ENCODE results near the gene SCGN.

Gene SCGN, protein sequence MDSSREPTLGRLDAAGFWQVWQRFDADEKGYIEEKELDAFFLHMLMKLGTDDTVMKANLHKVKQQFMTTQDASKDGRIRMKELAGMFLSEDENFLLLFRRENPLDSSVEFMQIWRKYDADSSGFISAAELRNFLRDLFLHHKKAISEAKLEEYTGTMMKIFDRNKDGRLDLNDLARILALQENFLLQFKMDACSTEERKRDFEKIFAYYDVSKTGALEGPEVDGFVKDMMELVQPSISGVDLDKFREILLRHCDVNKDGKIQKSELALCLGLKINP

DNA sequence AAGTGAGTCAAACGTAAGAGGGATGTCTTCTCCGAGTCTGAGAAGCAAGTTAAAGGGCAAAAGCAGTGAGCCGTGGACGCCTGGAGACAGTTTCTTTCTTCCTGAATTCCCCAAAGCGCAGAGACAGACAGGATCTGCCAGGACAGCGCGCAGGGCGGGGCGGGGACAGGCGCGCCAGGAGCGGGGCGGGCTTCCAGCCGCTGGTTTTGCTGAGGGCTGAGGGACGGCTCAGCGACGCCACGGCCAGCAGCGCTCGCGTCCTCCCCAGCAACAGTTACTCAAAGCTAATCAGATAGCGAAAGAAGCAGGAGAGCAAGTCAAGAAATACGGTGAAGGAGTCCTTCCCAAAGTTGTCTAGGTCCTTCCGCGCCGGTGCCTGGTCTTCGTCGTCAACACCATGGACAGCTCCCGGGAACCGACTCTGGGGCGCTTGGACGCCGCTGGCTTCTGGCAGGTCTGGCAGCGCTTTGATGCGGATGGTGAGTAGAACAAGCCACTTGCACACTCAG, at the start of gene SCGN:
Gene SCGN, plus strand, starts transcription at position 209 of the 509 bp plus-strand sequence. Its CDS starts 189 bp downstream, at position 398.
- peak; percentile 14 for DNase-seq (ENCODE audit: low spot score)

DNA sequence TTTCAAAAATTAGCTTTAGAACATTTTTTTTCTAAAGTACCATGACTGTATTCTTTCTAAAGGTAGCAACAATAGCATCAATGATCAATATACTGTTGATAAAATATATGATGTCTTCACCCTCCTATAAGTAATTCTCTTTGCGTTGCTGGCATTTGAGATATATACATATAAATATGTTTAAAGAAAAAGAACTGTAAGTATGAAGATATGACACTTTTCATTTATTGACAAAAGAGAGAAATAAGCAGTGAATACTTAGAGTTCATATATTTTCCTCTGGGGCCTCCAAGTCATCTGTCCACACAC, 49.4 kb upstream of the SCGN start:
- no peak for DNase-seq (ENCODE audit: low spot score)

GRCh38 chr6:25603251-25603650, 48.8 kb upstream of the SCGN start:
- no peak for DNase-seq (ENCODE audit: low spot score)

- DNase-seq (ENCODE audit: low spot score) = no peak
These were observed 45.9 kb upstream of the SCGN start for GRCh38 chr6:25606151-25606550.

GRCh38 chr6:25608558-25609174, 43.3 kb upstream of the SCGN start:
- no peak for DNase-seq (ENCODE audit: low spot score)

DNA sequence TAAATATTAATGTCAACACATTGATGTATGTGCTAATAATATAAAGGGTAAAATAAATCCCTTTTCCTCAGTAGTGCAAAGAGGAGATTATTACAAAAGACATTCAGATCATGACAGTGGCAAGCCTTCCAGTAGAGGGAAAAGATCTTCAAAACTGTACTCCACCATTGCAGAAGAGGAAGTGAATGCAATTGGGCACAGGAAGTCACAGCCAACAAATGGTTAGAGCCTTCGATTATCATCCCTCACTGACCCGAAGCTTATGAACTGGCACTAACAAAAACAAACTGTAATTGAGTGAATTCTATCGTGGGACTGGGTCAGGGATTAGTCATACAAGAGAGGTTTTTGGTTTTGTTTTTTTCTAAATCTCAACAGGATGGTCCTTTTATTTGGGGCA, 39.3 kb upstream of the SCGN start:
- DNase-seq (ENCODE audit: low spot score) = no peak

DNA sequence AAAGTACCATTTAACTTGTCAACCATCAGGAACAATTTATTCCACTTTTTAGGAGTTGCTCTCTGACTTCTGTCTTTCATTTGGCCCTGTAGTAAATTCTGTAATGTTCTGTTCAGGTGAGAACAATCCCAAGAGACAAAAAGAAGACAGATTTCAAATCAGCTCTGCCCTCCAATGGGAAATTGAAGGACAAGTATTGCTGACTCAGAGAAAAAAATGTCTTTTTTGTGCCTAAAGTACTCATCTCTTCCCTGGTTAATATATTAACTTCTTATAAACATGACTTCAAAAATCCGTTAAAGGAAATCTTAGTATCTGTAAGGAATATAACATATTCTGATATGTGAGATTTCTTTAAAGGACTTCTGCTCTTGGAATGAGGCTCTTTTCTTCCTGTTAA, 38.6 kb upstream of the SCGN start:
- no peak for DNase-seq (ENCODE audit: low spot score)

GRCh38 chr6:25614052-25614451, 38.0 kb upstream of the SCGN start:
- no peak for DNase-seq (ENCODE audit: low spot score)

DNA sequence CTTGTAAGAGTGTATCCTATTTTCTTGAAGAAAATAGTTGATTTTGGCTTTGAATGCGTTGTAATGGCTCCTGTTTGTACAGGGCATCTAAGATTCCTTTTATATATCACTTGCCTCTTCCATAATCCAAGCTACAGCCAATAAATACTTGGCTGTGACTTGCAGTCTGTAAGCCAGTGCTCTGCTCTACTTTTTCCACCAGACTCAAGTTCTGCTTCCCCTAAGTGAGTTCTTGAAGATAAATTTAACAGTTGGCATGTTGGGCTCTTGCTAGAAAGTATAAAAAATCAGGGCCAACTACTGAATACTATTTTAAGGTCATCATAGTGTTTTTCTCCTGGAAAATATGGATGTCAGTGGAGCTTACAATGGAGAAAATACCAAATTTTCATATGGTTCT, 36.5 kb upstream of the SCGN start:
- DNase-seq (ENCODE audit: low spot score) = no peak

DNA sequence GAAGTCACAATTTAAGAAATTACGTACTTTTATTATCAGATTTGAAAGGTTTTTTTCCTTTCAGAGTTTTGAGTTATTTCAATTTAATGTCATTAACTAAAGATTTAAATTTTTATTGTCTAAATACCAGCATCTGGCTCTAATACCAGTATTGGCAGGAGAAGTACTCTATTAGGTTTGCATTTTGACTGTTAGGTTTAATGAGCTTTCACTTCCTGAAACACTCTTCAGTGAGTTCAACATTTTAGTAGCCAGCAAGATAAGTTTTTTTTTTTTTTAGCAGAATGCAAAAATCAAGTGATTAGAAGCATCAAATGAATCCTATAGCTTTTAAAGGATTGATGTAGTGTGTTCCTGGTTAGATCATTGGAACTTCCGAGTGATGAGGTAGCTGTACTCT, 34.0 kb upstream of the SCGN start:
- no peak for DNase-seq (ENCODE audit: low spot score)

GRCh38 chr6:25619217-25619616, 32.8 kb upstream of the SCGN start:
- DNase-seq (ENCODE audit: low spot score) = no peak

DNA sequence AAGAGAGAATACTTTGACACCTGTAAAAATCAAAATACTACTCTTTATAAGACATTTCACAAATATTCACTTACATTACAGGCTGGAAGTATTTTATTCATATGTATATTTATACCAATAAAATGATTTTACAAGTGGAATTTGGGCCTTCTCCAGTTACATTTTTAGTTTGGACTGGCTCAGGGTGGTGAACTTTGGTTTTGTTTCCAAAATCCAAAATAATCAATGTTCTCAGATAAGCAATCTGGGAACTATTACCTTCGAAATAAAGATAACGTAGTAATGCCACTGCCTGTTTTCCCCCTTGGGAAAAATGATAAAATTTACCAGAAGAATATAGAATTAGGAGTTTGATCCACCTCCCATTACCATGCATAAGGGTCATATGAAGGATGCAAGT, 31.6 kb upstream of the SCGN start:
- no peak for DNase-seq (ENCODE audit: low spot score)

- DNase-seq (ENCODE audit: low spot score) = no peak
These were observed 28.9 kb upstream of the SCGN start for GRCh38 chr6:25623065-25623464.

- DNase-seq (ENCODE audit: low spot score) = no peak
These were observed 28.1 kb upstream of the SCGN start for GRCh38 chr6:25623879-25624278.

DNA sequence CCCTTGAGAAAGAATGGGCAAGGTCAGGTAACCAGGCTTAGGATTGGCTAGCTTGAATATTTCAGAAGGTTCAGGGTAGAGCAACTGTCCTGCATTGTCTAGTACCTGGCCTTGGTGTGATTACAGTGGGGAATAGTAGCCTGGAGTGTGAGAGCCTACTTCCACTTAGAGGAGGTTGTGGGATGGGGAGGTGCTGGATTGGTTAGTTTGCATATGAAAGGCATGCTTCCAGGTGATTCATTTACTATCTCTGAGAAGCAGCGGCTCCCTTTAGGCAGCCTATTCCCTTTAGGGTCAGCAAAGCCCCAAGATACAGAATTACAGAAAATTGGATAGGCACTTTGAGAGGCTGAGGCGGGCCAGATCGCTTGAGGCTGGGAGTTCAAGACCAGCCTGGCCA, 25.0 kb upstream of the SCGN start:
- DNase-seq (ENCODE audit: low spot score) = no peak

- no peak for DNase-seq (ENCODE audit: low spot score)
These were observed 23.4 kb upstream of the SCGN start for GRCh38 chr6:25628471-25629197.

DNA sequence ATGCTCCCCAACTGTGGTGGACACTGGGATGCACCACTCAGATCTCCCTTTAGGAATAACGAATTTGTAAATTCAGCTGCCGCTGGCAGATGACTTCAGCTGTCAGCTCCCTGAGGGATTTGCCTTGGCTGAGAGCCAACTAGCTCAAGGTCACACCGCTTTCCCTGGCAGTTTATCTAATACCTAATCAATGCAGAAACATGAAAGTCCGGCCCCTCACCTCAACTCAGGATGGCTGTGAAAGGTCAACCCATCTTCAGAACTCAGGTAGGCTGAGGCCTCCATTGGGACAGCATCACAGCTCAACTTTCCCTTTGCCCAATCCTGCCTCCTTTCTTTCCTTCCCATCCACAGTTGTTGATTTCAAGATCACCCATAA, 22.8 kb upstream of the SCGN start:
- DNase-seq (ENCODE audit: low spot score) = no peak

GRCh38 chr6:25630508-25631278, 21.3 kb upstream of the SCGN start:
- DNase-seq (ENCODE audit: low spot score) = no peak

DNA sequence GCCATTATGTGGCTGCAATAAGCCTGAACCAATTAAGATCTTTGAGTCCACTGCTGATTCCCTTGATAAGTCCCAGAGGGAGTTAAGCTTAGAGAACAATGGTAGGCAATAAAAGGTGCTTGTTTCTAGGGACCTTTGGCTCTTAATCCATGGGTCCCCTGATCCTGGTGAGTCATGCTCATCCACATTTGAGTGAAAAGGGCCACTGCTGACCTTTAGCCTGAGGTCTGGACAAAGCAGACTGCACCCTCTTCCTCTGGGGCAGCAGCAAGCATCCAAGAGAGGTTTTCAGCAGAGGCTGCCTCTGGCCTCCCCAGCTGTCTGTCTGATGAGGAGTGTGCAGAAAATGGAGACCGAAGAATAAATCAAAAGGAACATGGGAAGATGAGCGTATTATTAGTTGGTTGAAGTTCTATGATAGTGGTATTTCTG, 16.1 kb upstream of the SCGN start:
- no peak for DNase-seq (ENCODE audit: low spot score)

DNA sequence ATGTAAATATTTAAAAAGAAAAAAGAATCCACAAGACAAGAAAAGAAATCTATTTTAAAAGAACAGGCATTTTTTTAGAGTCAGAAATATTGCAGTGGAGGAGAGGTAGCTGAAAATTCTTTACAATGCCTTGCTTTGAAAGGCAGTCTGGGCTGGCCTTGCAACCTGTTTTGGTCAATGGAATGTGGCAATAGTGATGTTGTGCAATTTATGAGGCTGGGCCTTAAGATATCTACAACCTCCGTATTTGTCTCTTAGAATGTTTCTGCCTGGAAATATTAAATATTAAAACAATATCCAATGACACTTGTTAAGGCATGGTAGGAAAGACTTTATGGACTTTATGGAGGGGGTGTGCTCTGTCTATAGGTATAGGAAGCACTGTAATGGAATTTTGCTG, 14.8 kb upstream of the SCGN start:
- no peak for DNase-seq (ENCODE audit: low spot score)

- no peak for DNase-seq (ENCODE audit: low spot score)
These were observed 14.0 kb upstream of the SCGN start for GRCh38 chr6:25637960-25638434.

DNA sequence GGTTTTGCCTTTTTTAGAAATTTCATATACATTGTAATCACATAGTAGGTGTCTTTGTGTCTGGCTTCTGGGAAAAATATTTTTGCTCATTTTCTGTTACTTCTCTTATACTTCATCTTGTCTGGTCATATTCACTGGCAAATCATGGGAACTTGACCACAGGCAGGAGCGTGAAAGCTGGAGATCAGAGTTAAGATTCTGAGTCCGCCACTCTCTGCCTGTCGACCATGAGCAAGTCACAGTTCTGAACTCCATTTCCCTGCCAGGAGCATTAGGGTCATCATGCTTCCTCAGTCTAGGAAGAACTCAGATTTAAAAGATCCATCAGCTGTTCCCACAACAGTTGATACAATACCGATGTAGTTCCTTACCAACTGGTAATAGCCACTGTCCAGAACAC, 12.4 kb upstream of the SCGN start:
- DNase-seq (ENCODE audit: low spot score) = no peak
